ENCODE results near the gene DBR1.

GRCh38 chr3:138180375-138181029 is 5.8 kb upstream of the DBR1 start:
- TF ChIP-seq, protein P1, sequence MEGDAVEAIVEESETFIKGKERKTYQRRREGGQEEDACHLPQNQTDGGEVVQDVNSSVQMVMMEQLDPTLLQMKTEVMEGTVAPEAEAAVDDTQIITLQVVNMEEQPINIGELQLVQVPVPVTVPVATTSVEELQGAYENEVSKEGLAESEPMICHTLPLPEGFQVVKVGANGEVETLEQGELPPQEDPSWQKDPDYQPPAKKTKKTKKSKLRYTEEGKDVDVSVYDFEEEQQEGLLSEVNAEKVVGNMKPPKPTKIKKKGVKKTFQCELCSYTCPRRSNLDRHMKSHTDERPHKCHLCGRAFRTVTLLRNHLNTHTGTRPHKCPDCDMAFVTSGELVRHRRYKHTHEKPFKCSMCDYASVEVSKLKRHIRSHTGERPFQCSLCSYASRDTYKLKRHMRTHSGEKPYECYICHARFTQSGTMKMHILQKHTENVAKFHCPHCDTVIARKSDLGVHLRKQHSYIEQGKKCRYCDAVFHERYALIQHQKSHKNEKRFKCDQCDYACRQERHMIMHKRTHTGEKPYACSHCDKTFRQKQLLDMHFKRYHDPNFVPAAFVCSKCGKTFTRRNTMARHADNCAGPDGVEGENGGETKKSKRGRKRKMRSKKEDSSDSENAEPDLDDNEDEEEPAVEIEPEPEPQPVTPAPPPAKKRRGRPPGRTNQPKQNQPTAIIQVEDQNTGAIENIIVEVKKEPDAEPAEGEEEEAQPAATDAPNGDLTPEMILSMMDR (IDR thresholded peaks at IDR 0.05) = no peak
- no peak for TF ChIP-seq POLR2A (IDR thresholded peaks at IDR 0.05)
- no peak for TF ChIP-seq EP300 (IDR thresholded peaks at IDR 0.05)
- TF ChIP-seq POLR2AphosphoS5 (IDR thresholded peaks at IDR 0.05) = no peak

All from sigmoid colon (tissue), 4 donors.